HT-29 (cell line): ENCODE measurements around the gene VSTM2B. TPM values are rescaled to one million over a fixed set of nuclear protein-coding genes. Genes with fewer than 3 reads are reported as not detected.
"Not testable (repeated sequence)": the region's sequence is repeated elsewhere in the genome, so short reads cannot be mapped to it uniquely, and the experiment has no call there.

Experiments used
- DNase-seq: peaks from one replicate; pipeline ENCODE4 v3.0.0-alpha.2; 2015; ENCODE audit warnings: low spot score
- total RNA-seq: library from RNA; depleted of rRNA; stranded (reverse); fragments of >200 nt; shearing (Covaris generic); gene quantifications from 2 replicates; pipeline ENCODE4 v1.2.3, GENCODE V29; 2014

The VSTM2B gene
- total RNA-seq, 1 experiment from 2014 or later, result not detected

GRCh38 chr19:29545866-29546582 is 20.2 kb downstream of the VSTM2B start:
- no peak for DNase-seq

- DNase-seq, result no peak
Observed at GRCh38 chr19:29546583-29547190, 20.9 kb downstream of the VSTM2B start.

GRCh38 chr19:29547361-29547960 is 21.7 kb downstream of the VSTM2B start:
- no peak for DNase-seq

GRCh38 chr19:29547981-29548380 is 22.2 kb downstream of the VSTM2B start:
- DNase-seq, result no peak

- no peak for DNase-seq
Observed at GRCh38 chr19:29548483-29549085, 22.8 kb downstream of the VSTM2B start.

- DNase-seq, result no peak
Observed at GRCh38 chr19:29549105-29550070, 23.6 kb downstream of the VSTM2B start.

- no peak for DNase-seq
Observed at GRCh38 chr19:29550896-29551295, 25.1 kb downstream of the VSTM2B start.

- DNase-seq, result no peak
Observed at GRCh38 chr19:29551774-29552173, 26.0 kb downstream of the VSTM2B start.

GRCh38 chr19:29552454-29553280 is 26.9 kb downstream of the VSTM2B start:
- DNase-seq, result no peak

GRCh38 chr19:29554149-29554548 is 28.4 kb downstream of the VSTM2B start:
- DNase-seq, result no peak

GRCh38 chr19:29559110-29559509 is 33.3 kb downstream of the VSTM2B start:
- not testable (repeated sequence) for DNase-seq

GRCh38 chr19:29559743-29560142 is 33.9 kb downstream of the VSTM2B start:
- no peak for DNase-seq

GRCh38 chr19:29560313-29561075 is 34.7 kb downstream of the VSTM2B start:
- no peak for DNase-seq

- DNase-seq, result no peak
Observed at GRCh38 chr19:29561601-29562000, 35.8 kb downstream of the VSTM2B start.

- DNase-seq, result no peak
Observed at GRCh38 chr19:29562299-29563297, 36.8 kb downstream of the VSTM2B start.

GRCh38 chr19:29563486-29564101 is 37.8 kb downstream of the VSTM2B start:
- DNase-seq, result no peak

- no peak for DNase-seq
Observed at GRCh38 chr19:29564574-29565005, 38.8 kb downstream of the VSTM2B start.

GRCh38 chr19:29565171-29565570 is 39.4 kb downstream of the VSTM2B start:
- no peak for DNase-seq
